HCT116 (cell line): ENCODE measurements around the gene RRAGB. TPM values are rescaled to one million over a fixed set of nuclear protein-coding genes. Genes with fewer than 3 reads are reported as not detected.

Experiments used
- ATAC-seq: fragments of 200-7000 bp; cut with Tn5 transposase; 2 replicates; pipeline ENCODE4 v1.9.1; 2020; ENCODE audit warnings: mild to moderate bottlenecking, moderate library complexity
- BruUV-seq: library from RNA; stranded (reverse); fragments of 400-500 nt; replicated peaks from 2 replicates; lab custom pipeline; 2021; lab: Mats Ljungman, UMichigan
- CTCF ChIA-PET: fragments of 300-600 bp; sonication (Branson Sonifier 250); formaldehyde crosslinking; loops from one replicate; lab custom pipeline; 2021; ENCODE audit warnings: antibody characterized with exemption; lab: Charles Lee
- POLR2A ChIA-PET: fragments of 300-600, 350-600 bp; sonication (Branson Sonifier 250); formaldehyde crosslinking; loops from one replicate; lab custom pipeline; 2021; ENCODE audit warnings: antibody characterized with exemption; lab: Charles Lee
- RAD21 ChIA-PET, 2 experiments: fragments of 300-600 bp; sonication (Branson Sonifier 250); formaldehyde crosslinking; loops; one replicate each; lab custom pipeline; 2023; ENCODE audit warnings: low total read pairs in 2 of 2; ENCODE audit not compliant: uncharacterized antibody in 2 of 2, unreplicated experiment in 2 of 2, low non-redundant PET in 1 of 2; lab: Charles Lee
- DNase-seq: peaks from one replicate; pipeline ENCODE4 v3.0.0-alpha.2; 2010; ENCODE audit warnings: low read depth, low spot score
- H2AFZ ChIP-seq: fragments of 200-600 bp; shearing (Covaris generic), sonication (generic); 2 replicates; pipeline ENCODE4 v1.6.1; 2017; ENCODE audit warnings: low read depth, mixed run types, mixed read lengths, antibody characterized with exemption, low read length; ENCODE audit not compliant: poor library complexity, severe bottlenecking
- H3K27ac ChIP-seq: 2 replicates; pipeline ENCODE4 v1.5.1; 2012; ENCODE audit warnings: low read depth, low read length
- H3K27me3 ChIP-seq: fragments of 200-600 bp; sonication (generic); 2 replicates; pipeline ENCODE4 v1.6.1; 2016; ENCODE audit warnings: mixed run types, low read length, mixed read lengths; ENCODE audit not compliant: insufficient read depth
- H3K36me3 ChIP-seq, 2 experiments: fragments of 200-500 bp in 1 of 2; fragments of 200-600 bp in 1 of 2; sonication (Bioruptor generic) in 1 of 2; sonication (generic) in 1 of 2; 2 replicates each; pipeline versions ENCODE4 v1.5.1 to v1.6.1; 2014 to 2016; ENCODE audit warnings: low read length in 2 of 2, inconsistent platforms in 1 of 2, mixed read lengths in 1 of 2, mixed run types in 1 of 2; ENCODE audit not compliant: insufficient read depth in 2 of 2, control insufficient read depth in 1 of 2
- H3K4me1 ChIP-seq, 2 experiments: fragments of 200-600 bp in 1 of 2; sonication (generic) in 1 of 2; 2 replicates each; pipeline versions ENCODE4 v1.5.1 to v1.6.1; 2012 to 2017; ENCODE audit warnings: low read length in 2 of 2, inconsistent platforms in 1 of 2, mild to moderate bottlenecking in 1 of 2, mixed read lengths in 1 of 2, mixed run types in 1 of 2, moderate library complexity in 1 of 2; ENCODE audit not compliant: insufficient read depth in 2 of 2, control insufficient read depth in 1 of 2
- H3K4me2 ChIP-seq: fragments of 200-600 bp; sonication (generic); 2 replicates; pipeline ENCODE4 v1.6.1; 2017; ENCODE audit warnings: mixed run types, low read length, mixed read lengths
- H3K4me3 ChIP-seq, 2 experiments: fragments of 200-600 bp in 1 of 2; sonication (generic) in 1 of 2; replicated peaks in 1 of 2; 2 replicates each; pipeline ENCODE4 v1.5.1; 2011 to 2016; ENCODE audit warnings: low read length in 2 of 2, control low read depth in 1 of 2, low read depth in 1 of 2, mild to moderate bottlenecking in 1 of 2, mixed read lengths in 1 of 2, mixed run types in 1 of 2
- H3K79me2 ChIP-seq: fragments of 200-600 bp; sonication (generic); 2 replicates; pipeline ENCODE4 v1.6.1; 2017; ENCODE audit warnings: mild to moderate bottlenecking, mixed run types, low read length, moderate library complexity, mixed read lengths; ENCODE audit not compliant: insufficient read depth
- H3K9ac ChIP-seq: fragments of 200-600 bp; sonication (generic); 2 replicates; pipeline ENCODE4 v1.6.1; 2016; ENCODE audit warnings: low read length, mixed read lengths
- H3K9me2 ChIP-seq: fragments of 200-600 bp; sonication (generic), shearing (Covaris generic); 2 replicates; pipeline ENCODE4 v1.6.1; 2017; ENCODE audit warnings: mixed run types, mild to moderate bottlenecking, moderate library complexity; ENCODE audit not compliant: insufficient read depth
- H3K9me3 ChIP-seq, 2 experiments: fragments of 200-500 bp in 1 of 2; fragments of 200-600 bp in 1 of 2; sonication (Bioruptor generic) in 1 of 2; sonication (generic) in 1 of 2; 2 replicates each; pipeline ENCODE4 v1.6.1; 2014 to 2017; ENCODE audit warnings: low read length in 2 of 2, mixed read lengths in 2 of 2, inconsistent platforms in 1 of 2, low read depth in 1 of 2, mild to moderate bottlenecking in 1 of 2, mixed run types in 1 of 2, moderate library complexity in 1 of 2; ENCODE audit not compliant: control insufficient read depth in 1 of 2, insufficient read depth in 1 of 2
- H4K20me1 ChIP-seq: fragments of 200-600 bp; sonication (generic), shearing (Covaris generic); 2 replicates; pipeline ENCODE4 v1.6.1; 2017; ENCODE audit warnings: mixed run types, mild to moderate bottlenecking, moderate library complexity; ENCODE audit not compliant: insufficient read depth
- ATF3 ChIP-seq: IDR thresholded peaks from 2 replicates; pipeline ENCODE4 v1.6.1; 2012
- CBX3 ChIP-seq: IDR thresholded peaks from 2 replicates; pipeline ENCODE4 v1.6.1; 2012; ENCODE audit warnings: low read depth
- CTCF ChIP-seq, 3 experiments: fragments of 200-600 bp in 1 of 3; sonication (generic) in 1 of 3; IDR thresholded peaks in 2 of 3; conservative IDR thresholded peaks in 1 of 3; 2 replicates each; pipeline ENCODE4 v1.5.1; 2012 to 2017; ENCODE audit warnings: low read depth in 2 of 3, low read length in 2 of 3, antibody characterized with exemption in 1 of 3, borderline replicate concordance in 1 of 3, control low read depth in 1 of 3, mild to moderate bottlenecking in 1 of 3, mixed read lengths in 1 of 3, mixed run types in 1 of 3, moderate library complexity in 1 of 3; ENCODE audit not compliant: insufficient read depth in 1 of 3
- EGR1 ChIP-seq: IDR thresholded peaks from 2 replicates; pipeline ENCODE4 v1.6.1; 2012; ENCODE audit warnings: low read depth
- ELF1 ChIP-seq: IDR thresholded peaks from 2 replicates; pipeline ENCODE4 v1.6.1; 2012; ENCODE audit warnings: low read depth, borderline replicate concordance
- EZH2 ChIP-seq: fragments of 200-600 bp; sonication (generic); IDR thresholded peaks from 2 replicates; pipeline ENCODE4 v1.6.1; 2017; ENCODE audit warnings: antibody characterized with exemption, mixed run types
- EZH2phosphoT487 ChIP-seq: fragments of 200-600 bp; IDR thresholded peaks from 2 replicates; pipeline ENCODE4 v1.6.1; 2018; ENCODE audit warnings: antibody characterized with exemption, borderline replicate concordance
- FOSL1 ChIP-seq: IDR thresholded peaks from 2 replicates; pipeline ENCODE4 v1.6.1; 2012; ENCODE audit warnings: low read depth
- JUND ChIP-seq: IDR thresholded peaks from 2 replicates; pipeline ENCODE4 v1.6.1; 2012
- MAX ChIP-seq: IDR thresholded peaks from 2 replicates; pipeline ENCODE4 v1.6.1; 2012
- POLR2AphosphoS5 ChIP-seq: IDR thresholded peaks from 2 replicates; pipeline ENCODE4 v1.6.1; 2011; ENCODE audit warnings: mild to moderate bottlenecking, low read depth, low read length, moderate library complexity
- RAD21 ChIP-seq: IDR thresholded peaks from 2 replicates; pipeline ENCODE4 v1.6.1; 2012; ENCODE audit warnings: low read depth, mild to moderate bottlenecking
- TCF7L2 ChIP-seq: IDR thresholded peaks from 2 replicates; pipeline ENCODE4 v1.7.0; 2011; ENCODE audit warnings: borderline replicate concordance, inconsistent platforms; ENCODE audit not compliant: insufficient read depth, insufficient read length; ENCODE audit errors: extremely low read depth
- YY1 ChIP-seq: IDR thresholded peaks from 2 replicates; pipeline ENCODE4 v1.6.1; 2011; ENCODE audit warnings: low read length, low read depth, moderate library complexity, mild to moderate bottlenecking; ENCODE audit not compliant: insufficient replicate concordance; ENCODE audit errors: extremely low read depth
- ZFX ChIP-seq: fragments of 450-650 bp; IDR thresholded peaks from 2 replicates; pipeline ENCODE4 v1.6.1; 2017
- ZNF274 ChIP-seq: fragments of 200-500 bp; sonication (Bioruptor generic); IDR thresholded peaks from 2 replicates; pipeline ENCODE4 v1.6.1; 2014; ENCODE audit warnings: mild to moderate bottlenecking, low read depth, low read length, inconsistent platforms
- intact Hi-C: fragments of 100-400 bp; cut with micrococcal nuclease; formaldehyde crosslinking; loops from 2 replicates; pipeline ENCODE4 v1.10.0; 2022
- total RNA-seq: library from RNA; stranded (reverse); gene quantifications from one replicate; pipeline ENCODE4 v1.2.1, GENCODE V29; 2021; ENCODE audit not compliant: unreplicated experiment
- TF ChIP-seq, protein P1 (sequence below): IDR thresholded peaks from 2 replicates; pipeline ENCODE4 v1.6.1; 2011; ENCODE audit warnings: mild to moderate bottlenecking, low read length, moderate library complexity; ENCODE audit not compliant: insufficient replicate concordance; ENCODE audit errors: extremely low read depth
- TF ChIP-seq, protein P2 (sequence below): IDR thresholded peaks from 2 replicates; pipeline ENCODE4 v1.6.1; 2012; ENCODE audit warnings: low read depth

RRAGB gene
- total RNA-seq, 1 experiment from 2014 or later = 9.2 TPM

DNA sequence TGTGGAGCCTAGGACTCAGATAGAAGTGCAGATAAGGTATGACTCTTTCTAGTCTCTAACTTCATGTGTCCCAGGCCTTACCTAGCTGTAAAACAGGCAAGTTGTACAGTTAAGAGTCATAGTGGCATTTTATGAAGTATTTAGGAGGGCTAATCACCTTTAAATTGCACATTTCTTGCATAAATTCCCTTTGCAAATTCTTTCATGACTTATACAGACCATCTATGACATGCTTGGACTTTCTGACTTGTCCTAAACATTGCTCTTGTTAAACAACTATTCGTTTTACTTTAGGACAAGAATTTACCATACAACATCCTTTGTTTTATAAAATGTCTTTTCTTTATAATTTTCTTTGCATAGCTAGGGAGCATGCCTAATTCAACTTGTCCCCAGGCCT, 7.8 kb upstream of the RRAGB start:
- H3K4me3 ChIP-seq = no peak overlapping the region
- no peaks in the 10 kb centered on the region for H3K9me3 ChIP-seq
- no peak for ATAC-seq
- no peaks in the 10 kb centered on the region for H3K4me1 ChIP-seq
- no peaks in the 10 kb centered on the region for H3K36me3 ChIP-seq
- H3K27ac ChIP-seq = no peak overlapping the region
- no peak overlapping the region for H3K4me2 ChIP-seq
- no peak for DNase-seq
- RAD21 ChIA-PET = no interaction called here
- H3K9me2 ChIP-seq = no peaks in the 10 kb centered on the region
- no peak for TF ChIP-seq ATF3
- no peak for TF ChIP-seq JUND
- no peak for TF ChIP-seq EZH2phosphoT487
- TF ChIP-seq, protein P1, sequence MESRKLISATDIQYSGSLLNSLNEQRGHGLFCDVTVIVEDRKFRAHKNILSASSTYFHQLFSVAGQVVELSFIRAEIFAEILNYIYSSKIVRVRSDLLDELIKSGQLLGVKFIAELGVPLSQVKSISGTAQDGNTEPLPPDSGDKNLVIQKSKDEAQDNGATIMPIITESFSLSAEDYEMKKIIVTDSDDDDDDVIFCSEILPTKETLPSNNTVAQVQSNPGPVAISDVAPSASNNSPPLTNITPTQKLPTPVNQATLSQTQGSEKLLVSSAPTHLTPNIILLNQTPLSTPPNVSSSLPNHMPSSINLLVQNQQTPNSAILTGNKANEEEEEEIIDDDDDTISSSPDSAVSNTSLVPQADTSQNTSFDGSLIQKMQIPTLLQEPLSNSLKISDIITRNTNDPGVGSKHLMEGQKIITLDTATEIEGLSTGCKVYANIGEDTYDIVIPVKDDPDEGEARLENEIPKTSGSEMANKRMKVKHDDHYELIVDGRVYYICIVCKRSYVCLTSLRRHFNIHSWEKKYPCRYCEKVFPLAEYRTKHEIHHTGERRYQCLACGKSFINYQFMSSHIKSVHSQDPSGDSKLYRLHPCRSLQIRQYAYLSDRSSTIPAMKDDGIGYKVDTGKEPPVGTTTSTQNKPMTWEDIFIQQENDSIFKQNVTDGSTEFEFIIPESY = no peak
- TF ChIP-seq EZH2 = no peak
- TF ChIP-seq ZNF274 = no peak
- TF ChIP-seq POLR2AphosphoS5 = no peak
- no peak for TF ChIP-seq FOSL1
- no peak for TF ChIP-seq ZFX
- TF ChIP-seq EGR1 = no peak
- no peak for TF ChIP-seq RAD21
- no peak for TF ChIP-seq CTCF (IDR thresholded peaks at IDR 0.05 in 2 of 3, conservative IDR thresholded peaks at IDR 0.05 in 1 of 3; ENCODE audit: borderline replicate concordance in 1 of 3, insufficient read depth in 1 of 3, low read depth in 2 of 3, low read length in 2 of 3)
- no peak for TF ChIP-seq YY1
- TF ChIP-seq ELF1 = no peak
- TF ChIP-seq, protein P2, sequence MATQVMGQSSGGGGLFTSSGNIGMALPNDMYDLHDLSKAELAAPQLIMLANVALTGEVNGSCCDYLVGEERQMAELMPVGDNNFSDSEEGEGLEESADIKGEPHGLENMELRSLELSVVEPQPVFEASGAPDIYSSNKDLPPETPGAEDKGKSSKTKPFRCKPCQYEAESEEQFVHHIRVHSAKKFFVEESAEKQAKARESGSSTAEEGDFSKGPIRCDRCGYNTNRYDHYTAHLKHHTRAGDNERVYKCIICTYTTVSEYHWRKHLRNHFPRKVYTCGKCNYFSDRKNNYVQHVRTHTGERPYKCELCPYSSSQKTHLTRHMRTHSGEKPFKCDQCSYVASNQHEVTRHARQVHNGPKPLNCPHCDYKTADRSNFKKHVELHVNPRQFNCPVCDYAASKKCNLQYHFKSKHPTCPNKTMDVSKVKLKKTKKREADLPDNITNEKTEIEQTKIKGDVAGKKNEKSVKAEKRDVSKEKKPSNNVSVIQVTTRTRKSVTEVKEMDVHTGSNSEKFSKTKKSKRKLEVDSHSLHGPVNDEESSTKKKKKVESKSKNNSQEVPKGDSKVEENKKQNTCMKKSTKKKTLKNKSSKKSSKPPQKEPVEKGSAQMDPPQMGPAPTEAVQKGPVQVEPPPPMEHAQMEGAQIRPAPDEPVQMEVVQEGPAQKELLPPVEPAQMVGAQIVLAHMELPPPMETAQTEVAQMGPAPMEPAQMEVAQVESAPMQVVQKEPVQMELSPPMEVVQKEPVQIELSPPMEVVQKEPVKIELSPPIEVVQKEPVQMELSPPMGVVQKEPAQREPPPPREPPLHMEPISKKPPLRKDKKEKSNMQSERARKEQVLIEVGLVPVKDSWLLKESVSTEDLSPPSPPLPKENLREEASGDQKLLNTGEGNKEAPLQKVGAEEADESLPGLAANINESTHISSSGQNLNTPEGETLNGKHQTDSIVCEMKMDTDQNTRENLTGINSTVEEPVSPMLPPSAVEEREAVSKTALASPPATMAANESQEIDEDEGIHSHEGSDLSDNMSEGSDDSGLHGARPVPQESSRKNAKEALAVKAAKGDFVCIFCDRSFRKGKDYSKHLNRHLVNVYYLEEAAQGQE = no peak
- no peak for TF ChIP-seq CBX3
- no peak for TF ChIP-seq TCF7L2
- no peak for TF ChIP-seq MAX
- intact Hi-C loops = no loop called here
- H3K79me2 ChIP-seq = no peaks in the 10 kb centered on the region
- H3K9ac ChIP-seq = no peak overlapping the region
- H3K27me3 ChIP-seq = no peaks in the 10 kb centered on the region
- no peaks in the 10 kb centered on the region for H4K20me1 ChIP-seq
- POLR2A ChIA-PET = no interaction called here
- CTCF ChIA-PET = no interaction called here
- BruUV-seq = no TSS peak
- H2AFZ ChIP-seq = no peak overlapping the region
